HG02852 (cell line): ENCODE measurements around the gene SERPINB1.
"Not testable (repeated sequence)": the region's sequence is repeated elsewhere in the genome, so short reads cannot be mapped to it uniquely, and the experiment has no call there.

ENCODE experiments used
- ATAC-seq: cut with Tn5 transposase; IDR thresholded peaks from one replicate; pipeline ENCODE4 v1.9.1; 2021; ENCODE audit warnings: mild to moderate bottlenecking, moderate library complexity; ENCODE audit not compliant: unreplicated experiment

The SERPINB1 gene

GRCh38 chr6:2866171-2866846 is 24.6 kb upstream of the SERPINB1 start:
- peak; percentile 31 for ATAC-seq

GRCh38 chr6:2865694-2866151 is 24.1 kb upstream of the SERPINB1 start:
- ATAC-seq, result no peak

GRCh38 chr6:2865270-2865669 is 23.6 kb upstream of the SERPINB1 start:
- ATAC-seq, result no peak

GRCh38 chr6:2863901-2864300 is 22.2 kb upstream of the SERPINB1 start:
- ATAC-seq, result no peak

GRCh38 chr6:2862712-2863181 is 21.1 kb upstream of the SERPINB1 start:
- peak; percentile 55 for ATAC-seq

- no peak for ATAC-seq
Observed at GRCh38 chr6:2861822-2862164, 20.1 kb upstream of the SERPINB1 start.

- no peak for ATAC-seq
Observed at GRCh38 chr6:2861060-2861821, 19.6 kb upstream of the SERPINB1 start.

- not testable (repeated sequence) for ATAC-seq
Observed at GRCh38 chr6:2860706-2861059, 19.0 kb upstream of the SERPINB1 start.

- not testable (repeated sequence) for ATAC-seq
Observed at GRCh38 chr6:2859798-2860705, 18.4 kb upstream of the SERPINB1 start.

GRCh38 chr6:2859185-2859700 is 17.6 kb upstream of the SERPINB1 start:
- ATAC-seq, result no peak

- peak; percentile 55 for ATAC-seq
Observed at GRCh38 chr6:2857580-2858337, 16.1 kb upstream of the SERPINB1 start.

GRCh38 chr6:2857185-2857579 is 15.5 kb upstream of the SERPINB1 start:
- no peak for ATAC-seq

GRCh38 chr6:2855061-2855519 is 13.4 kb upstream of the SERPINB1 start:
- ATAC-seq, result no peak

- no peak for ATAC-seq
Observed at GRCh38 chr6:2854396-2854982, 12.8 kb upstream of the SERPINB1 start.

- ATAC-seq, result peak; percentile 31
Observed at GRCh38 chr6:2853769-2854395, 12.2 kb upstream of the SERPINB1 start.

- ATAC-seq, result not testable (repeated sequence)
Observed at GRCh38 chr6:2853378-2853768, 11.7 kb upstream of the SERPINB1 start.

- no peak for ATAC-seq
Observed at GRCh38 chr6:2852921-2853322, 11.3 kb upstream of the SERPINB1 start.

- no peak for ATAC-seq
Observed at GRCh38 chr6:2852514-2852855, 10.8 kb upstream of the SERPINB1 start.

- ATAC-seq, result no peak
Observed at GRCh38 chr6:2851727-2852513, 10.3 kb upstream of the SERPINB1 start.
